NCI-H2029 (cell line): ENCODE data around the gene FAM76A.
"Not testable (repeated sequence)": the region's sequence is repeated elsewhere in the genome, so short reads cannot be mapped to it uniquely, and the experiment has no call there.

Experiments used
- DNase-seq: peaks from one replicate; lab custom pipeline; 2025; lab: John Stamatoyannopoulos, UW

FAM76A gene

GRCh38 chr1:27778056-27778455 lies 52.3 kb downstream of the FAM76A start:
- no peak for DNase-seq

- no peak for DNase-seq
These were observed 53.4 kb downstream of the FAM76A start for GRCh38 chr1:27779122-27779521.

- DNase-seq, result no peak
These were observed 57.2 kb downstream of the FAM76A start for GRCh38 chr1:27782950-27783349.

GRCh38 chr1:27784700-27785099 lies 58.9 kb downstream of the FAM76A start:
- no peak for DNase-seq

- DNase-seq, result no peak
These were observed 60.2 kb downstream of the FAM76A start for GRCh38 chr1:27785781-27786455.

GRCh38 chr1:27787895-27788294 lies 62.1 kb downstream of the FAM76A start:
- no peak for DNase-seq

GRCh38 chr1:27789540-27790041 lies 63.8 kb downstream of the FAM76A start:
- DNase-seq, result no peak

GRCh38 chr1:27790270-27790669 lies 64.5 kb downstream of the FAM76A start:
- DNase-seq, result not testable (repeated sequence)

- no peak for DNase-seq
These were observed 69.8 kb downstream of the FAM76A start for GRCh38 chr1:27795601-27796000.

GRCh38 chr1:27804791-27805190 lies 79.0 kb downstream of the FAM76A start:
- DNase-seq, result no peak

GRCh38 chr1:27806758-27807157 lies 81.0 kb downstream of the FAM76A start:
- DNase-seq, result no peak

- no peak for DNase-seq
These were observed 81.6 kb downstream of the FAM76A start for GRCh38 chr1:27807385-27807784.

GRCh38 chr1:27808131-27808530 lies 82.4 kb downstream of the FAM76A start:
- not testable (repeated sequence) for DNase-seq

- no peak for DNase-seq
These were observed 84.1 kb downstream of the FAM76A start for GRCh38 chr1:27809883-27810282.

- DNase-seq, result no peak
These were observed 86.2 kb downstream of the FAM76A start for GRCh38 chr1:27811741-27812500.
